Femur (tissue), 1 donor: ENCODE measurements around the gene WASHC2A.
A peak's percentile ranks its signal among the peaks of the same experiment; 100 is the strongest.
"Not testable (repeated sequence)": the region's sequence is repeated elsewhere in the genome, so short reads cannot be mapped to it uniquely, and the experiment has no call there.

ENCODE experiments used
- DNase-seq: peaks from one replicate; pipeline ENCODE4 v3.0.0-alpha.2; 2017

WASHC2A gene

DNA sequence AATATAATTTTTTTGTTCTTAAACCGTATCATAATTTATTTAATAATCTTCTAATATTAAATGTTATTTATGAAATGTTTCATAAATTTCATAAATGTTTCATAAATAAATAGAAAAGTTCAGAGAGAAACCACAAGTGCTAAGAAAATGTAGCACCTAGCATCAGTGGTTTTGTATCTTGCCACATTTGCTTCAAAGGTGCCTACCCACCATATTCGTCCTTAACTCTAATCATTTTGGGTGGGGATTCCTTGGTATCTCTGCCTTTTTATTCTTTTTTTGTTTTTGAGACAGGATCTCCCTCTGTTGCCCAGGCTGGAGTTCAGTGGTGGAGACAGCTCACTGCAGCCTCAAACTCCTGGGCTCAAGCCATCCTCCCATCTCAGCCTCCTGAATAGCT, 7.4 kb downstream of the WASHC2A start:
- not testable (repeated sequence) for DNase-seq

- DNase-seq, result not testable (repeated sequence)
Observed at GRCh38 chr10:50075544-50075943, 7.8 kb downstream of the WASHC2A start.

DNA sequence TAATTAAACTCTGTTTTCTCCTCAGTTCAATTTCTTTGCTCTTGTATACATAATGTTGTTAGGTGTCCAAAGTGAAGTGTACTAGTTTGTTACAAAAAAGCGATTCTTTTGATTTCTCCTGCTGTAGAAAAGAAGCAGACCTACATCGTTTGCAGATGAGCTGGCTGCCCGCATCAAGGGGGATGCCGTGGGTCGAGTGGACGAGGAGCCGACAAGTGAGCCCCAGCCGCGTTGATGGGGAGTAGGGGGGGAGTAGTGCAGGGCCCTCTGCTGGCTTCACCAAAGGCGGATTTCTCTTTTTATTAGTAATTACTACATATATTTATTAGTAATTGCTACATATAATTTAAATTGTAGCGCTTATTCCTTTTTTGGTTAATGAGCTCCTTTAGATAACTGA, 23.6 kb downstream of the WASHC2A start:
- not testable (repeated sequence) for DNase-seq

GRCh38 chr10:50092928-50093327, 25.2 kb downstream of the WASHC2A start:
- DNase-seq, result not testable (repeated sequence)

DNA sequence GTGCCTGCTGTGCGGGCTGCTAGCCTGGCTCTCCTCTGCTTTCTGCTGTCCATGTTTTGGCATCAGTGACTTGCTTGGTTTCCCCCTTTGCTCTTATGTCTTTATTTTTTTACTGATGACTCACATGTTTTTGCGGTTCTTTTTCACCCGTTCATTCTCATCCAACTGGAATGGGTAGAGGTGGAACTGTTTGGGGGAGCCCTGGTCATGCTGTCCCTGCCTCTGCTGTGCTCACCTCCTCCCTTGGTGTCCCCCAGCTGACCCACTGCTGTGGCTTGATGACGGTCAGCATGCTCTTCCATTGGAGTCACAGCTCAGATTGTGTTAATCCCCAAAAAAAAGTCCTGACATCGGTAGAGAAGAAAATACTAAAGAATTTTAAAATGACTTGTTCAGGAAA, 26.9 kb downstream of the WASHC2A start:
- DNase-seq, result not testable (repeated sequence)

DNA sequence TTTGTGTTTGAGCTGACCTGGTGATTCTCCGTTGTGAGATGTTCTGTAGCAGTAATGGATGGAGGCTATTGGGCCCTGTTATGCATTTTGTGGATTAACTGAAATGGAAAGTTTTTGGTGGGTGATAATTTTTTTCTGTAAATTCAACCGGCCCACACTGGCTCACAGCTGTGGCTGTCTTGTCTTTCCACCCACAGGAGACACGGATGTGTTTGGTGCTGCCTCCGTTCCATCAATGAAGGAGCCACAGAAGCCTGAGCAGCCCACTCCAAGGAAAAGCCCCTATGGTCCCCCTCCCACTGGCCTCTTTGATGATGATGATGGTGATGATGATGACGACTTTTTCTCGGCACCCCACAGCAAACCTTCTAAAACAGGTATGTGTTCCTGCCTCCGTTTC, 27.6 kb downstream of the WASHC2A start:
- not testable (repeated sequence) for DNase-seq

DNA sequence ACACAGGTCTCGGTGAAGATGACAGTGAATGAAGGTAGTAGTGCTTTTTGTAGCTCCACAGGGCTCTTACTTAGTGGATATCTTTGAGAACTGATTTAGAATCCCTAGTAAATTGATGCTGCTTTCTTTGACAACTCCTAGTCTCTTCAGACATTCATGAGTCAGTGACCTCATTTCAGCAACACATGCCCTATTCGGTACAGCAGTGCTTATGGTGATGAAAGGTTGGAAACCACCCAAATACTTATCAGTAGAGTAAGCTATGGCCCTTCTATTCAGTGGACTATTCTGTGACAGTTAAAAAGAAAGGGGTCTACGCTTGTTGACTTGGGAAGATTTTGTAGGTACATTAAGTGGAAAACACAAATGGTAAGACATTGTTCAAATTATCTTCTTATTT, 29.0 kb downstream of the WASHC2A start:
- DNase-seq, result not testable (repeated sequence)

DNA sequence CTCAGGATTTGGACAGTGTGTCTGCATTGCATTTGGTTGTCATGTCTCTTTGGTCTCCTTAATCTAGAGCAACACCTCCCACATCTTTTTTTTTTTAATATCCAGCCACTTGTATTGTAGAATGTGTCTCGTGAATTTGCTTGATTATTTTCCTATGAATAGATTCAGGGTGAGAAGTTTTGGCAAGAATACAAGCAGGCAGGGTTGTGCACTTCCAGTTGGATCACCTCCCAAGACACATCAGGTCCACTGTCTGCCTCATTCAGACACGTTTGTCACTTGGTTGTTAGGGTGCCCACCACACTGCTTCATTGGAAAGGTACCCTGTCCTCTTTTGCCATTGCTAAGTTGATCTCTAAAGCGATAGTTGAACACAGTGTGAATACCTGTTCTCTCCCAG, 30.9 kb downstream of the WASHC2A start:
- DNase-seq, result not testable (repeated sequence)

GRCh38 chr10:50101139-50101582, 33.4 kb downstream of the WASHC2A start:
- DNase-seq, result not testable (repeated sequence)

DNA sequence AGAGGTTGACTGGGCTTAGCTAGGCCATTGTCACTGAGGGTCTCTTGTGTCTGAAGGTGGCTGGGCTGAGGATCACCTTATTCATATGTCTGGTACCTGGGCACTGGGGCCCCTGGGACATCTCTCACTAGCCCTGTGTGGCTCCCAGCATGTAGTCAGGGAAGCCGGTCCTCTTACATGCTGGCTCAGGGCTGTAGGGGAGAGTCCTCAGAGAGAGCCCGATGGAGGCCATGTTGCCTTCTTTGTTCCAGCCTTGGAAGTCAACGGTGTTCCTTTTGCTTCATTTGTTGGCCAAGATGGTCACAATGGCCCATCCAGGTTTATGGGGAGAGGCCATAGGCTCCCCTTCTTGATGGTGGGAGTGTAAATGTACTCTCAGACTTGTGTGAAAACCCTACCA, 34.0 kb downstream of the WASHC2A start:
- DNase-seq, result not testable (repeated sequence)

DNA sequence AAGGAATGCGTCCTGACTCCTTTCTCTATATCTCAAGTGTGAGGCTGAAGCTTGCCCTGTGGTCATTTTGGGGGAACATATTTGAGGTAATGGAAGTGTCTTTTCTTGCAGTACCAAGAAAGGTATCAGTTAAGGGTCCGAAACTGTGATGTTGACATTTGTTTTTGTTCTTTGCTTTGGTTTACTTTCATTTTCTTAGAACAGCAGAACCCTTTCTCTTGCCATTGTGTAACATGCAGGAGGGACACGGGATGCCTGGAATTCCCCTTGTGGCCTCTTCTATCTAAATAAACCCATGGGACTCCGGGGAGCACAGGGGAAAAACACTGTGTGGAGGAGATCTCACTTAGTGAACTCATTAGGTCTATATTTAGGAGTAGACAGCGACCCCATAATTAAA, 34.5 kb downstream of the WASHC2A start:
- not testable (repeated sequence) for DNase-seq

GRCh38 chr10:50108999-50109698, 41.4 kb downstream of the WASHC2A start:
- DNase-seq, result not testable (repeated sequence)

DNA sequence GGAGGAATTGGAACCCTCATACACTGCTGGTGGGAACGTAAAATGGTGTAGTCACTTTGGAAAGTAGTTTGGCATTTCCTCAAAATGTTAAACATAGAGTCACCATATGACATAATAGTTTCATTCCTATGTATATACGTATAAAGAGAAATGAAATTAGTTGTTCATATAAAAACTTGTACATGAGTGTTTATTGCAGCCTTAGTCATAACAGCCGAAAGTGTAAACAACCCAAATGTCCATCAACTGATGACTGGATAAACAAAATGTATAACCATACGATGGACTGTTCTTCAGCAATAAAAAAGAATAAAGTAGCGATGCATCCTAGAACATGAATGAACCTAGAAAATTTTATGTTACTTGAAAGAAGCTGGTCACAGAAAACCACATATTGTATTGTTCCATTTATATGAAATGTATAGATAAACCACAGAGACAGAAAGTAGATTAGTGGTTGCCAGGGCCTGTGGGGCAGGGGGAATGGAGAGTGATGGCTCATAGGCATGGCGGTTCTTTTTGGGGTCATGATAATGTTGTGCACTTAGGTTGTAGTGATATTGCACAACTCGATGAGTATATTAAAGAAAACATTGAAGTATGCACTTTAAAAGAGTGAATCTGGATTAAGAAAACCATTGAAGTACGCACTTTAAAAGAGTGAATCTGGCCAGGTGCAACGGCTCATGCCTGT, 44.8 kb downstream of the WASHC2A start:
- DNase-seq, result not testable (repeated sequence)

- DNase-seq, result not testable (repeated sequence)
Observed at GRCh38 chr10:50126765-50127164, 59.0 kb downstream of the WASHC2A start.

DNA sequence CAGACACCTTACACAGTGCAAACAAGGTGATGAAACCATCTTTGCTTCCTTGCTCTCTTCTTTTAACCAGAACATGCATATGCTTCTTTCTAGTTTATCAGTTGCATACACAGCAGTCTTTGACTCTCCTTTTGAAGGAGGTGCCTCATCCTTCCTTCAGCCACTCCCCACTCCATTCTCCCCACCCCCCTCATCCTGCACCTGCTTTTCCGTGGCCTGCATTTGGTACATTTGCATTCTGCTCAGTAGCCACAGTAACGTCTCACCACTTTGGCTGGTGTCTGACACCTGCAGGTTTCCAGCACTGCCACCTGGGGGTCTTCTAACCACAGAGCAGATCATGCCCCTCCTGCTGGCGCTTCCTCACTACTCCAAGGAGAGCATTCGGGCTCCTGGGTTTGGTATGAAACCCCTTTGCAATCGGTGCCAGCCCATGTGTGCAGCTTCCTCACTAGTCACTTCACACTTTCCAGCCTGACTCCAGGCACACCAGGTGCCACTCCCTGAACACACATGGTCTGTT, 60.1 kb downstream of the WASHC2A start:
- DNase-seq, result not testable (repeated sequence)

DNA sequence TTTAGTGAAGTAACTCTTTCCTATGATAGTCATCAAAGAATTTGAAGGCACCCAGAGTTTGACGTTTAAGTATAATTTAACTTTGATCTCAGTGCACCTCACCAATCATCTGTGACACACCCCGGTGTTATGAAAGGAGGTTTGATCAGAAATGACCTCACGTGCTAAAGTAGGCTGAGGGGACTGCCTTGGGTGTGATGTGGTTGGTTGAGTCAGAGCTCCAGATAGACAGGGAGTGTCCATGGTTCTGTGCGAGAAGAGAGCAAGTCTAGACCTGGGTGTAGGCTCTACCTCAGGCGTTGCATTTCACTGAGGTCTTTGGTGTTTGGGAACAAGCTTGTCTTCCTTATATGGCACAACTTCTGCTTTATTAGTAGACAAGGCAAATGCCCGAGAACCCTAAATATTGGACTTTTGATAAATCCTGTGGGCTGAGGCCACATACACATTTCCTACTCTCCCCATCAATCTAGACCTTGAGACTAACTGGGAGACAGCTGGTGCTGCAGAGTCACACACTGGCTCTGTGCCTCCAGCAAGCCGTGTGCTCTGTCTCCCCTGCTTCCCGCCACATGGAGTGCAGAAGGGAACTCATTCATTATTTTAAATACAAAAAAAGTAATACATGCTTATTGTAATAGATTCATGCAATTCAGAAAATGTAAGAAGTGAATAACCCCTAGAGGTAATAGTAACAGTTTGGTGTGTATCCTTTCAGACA, 63.7 kb downstream of the WASHC2A start:
- not testable (repeated sequence) for DNase-seq

GRCh38 chr10:50132322-50132721, 64.6 kb downstream of the WASHC2A start:
- not testable (repeated sequence) for DNase-seq

DNA sequence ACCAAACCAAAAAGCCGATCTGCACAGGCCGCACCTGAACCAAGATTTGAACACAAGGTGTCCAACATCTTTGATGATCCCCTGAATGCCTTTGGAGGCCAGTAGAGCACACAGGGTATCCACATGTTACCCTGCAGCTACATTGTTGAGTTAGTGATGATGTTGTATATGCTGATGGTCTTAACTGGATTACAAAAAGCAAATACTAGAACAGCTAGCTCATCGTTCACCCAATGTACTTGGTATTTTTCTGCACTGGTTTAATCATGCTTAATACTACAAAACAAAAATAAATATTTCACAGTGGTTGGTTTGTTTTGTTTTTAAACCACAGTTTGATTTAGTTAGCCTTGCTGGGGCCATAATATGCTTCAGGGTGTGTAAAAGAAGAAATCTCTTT, 65.1 kb downstream of the WASHC2A start:
- DNase-seq, result not testable (repeated sequence)

DNA sequence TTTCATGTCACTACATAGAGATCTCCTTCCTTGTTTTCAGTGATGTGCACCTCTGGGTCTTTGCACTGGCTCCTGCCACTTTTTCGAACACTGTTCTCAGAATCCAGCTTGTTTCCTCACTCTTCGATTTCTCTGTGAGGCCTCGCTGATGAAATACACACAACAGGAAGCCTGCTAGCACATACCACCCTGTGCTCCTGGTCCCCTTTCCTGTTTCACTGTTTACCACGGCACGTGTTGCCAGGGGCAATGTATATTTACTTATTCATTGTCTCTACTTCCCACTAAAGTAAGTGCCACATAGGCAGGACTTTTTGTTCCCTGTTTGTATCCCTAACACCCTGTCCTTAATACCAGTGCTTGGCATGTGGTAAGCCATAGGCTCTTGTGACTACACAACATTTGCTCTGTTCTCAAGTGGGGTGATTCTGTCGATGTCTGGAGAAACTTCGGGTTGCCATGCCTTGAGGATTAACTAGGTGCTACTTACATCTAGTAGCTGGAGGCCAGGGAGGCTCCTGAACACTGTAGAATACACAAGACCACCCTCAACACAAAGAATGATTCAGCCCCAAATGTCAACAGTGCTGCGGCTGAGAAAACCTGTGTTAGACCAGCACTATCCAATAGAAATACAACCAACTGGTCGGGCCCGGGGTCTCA, 75.9 kb downstream of the WASHC2A start:
- peak; percentile 24 for DNase-seq

DNA sequence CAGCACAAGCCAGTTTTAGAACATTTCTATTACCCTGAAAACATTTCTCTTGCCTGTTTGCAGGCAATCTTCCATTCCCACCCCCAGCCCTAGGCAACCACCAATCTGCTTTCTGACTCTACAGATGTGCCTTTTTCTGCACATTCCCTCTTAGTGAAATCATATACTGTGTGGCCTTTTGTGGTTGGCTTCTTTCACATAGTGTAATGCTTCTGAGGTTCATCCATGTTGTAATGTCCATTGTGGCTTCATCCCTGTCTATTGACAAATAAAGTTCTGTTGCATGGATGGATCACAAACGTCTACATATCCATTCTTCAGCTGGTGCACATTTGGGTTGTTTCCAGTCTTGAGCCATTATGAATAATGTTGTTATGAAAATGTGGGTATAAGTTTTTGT, 77.8 kb downstream of the WASHC2A start:
- not testable (repeated sequence) for DNase-seq

- DNase-seq, result peak; percentile 16
Observed at GRCh38 chr10:50152792-50153272, 85.1 kb downstream of the WASHC2A start.

DNA sequence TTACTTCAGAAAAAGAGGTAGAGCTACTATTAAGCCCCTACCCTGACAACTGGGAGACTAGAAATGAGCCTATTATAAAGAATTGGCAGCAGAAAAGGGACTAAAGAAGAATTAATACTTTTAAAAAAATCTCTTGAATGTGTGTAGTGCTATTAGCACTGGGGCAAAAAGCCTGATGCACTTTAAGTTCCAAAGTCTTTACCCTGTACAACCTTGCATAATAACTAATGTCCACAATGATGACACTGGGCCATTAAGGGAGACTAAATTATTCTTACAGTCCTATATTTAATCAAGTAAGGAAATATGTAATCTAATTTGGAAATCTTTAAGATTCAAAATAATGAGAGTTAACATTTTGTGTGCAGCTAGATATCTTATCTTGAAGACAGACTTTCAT, 90.1 kb downstream of the WASHC2A start:
- not testable (repeated sequence) for DNase-seq
